DMS 273 (cell line): ENCODE measurements around the gene SLC44A3.

ENCODE experiments used
- DNase-seq: peaks from one replicate; lab custom pipeline; 2025; ENCODE audit not compliant: unreplicated experiment; lab: John Stamatoyannopoulos, UW

The SLC44A3 gene

GRCh38 chr1:94819945-94820746 is at the start of gene SLC44A3:
TSS of gene SLC44A3 (plus strand) at chr1:94820357. CDS start at chr1:94820452, 95 bp downstream.
- DNase-seq: peak; percentile 67

GRCh38 chr1:94772230-94772641 is 47.9 kb upstream of the SLC44A3 start:
- no peak for DNase-seq

GRCh38 chr1:94772845-94773244 is 47.3 kb upstream of the SLC44A3 start:
- DNase-seq: no peak

- DNase-seq: no peak
Measured at GRCh38 chr1:94773296-94773809, 46.8 kb upstream of the SLC44A3 start.

- DNase-seq: no peak
Measured at GRCh38 chr1:94773931-94774422, 46.2 kb upstream of the SLC44A3 start.

GRCh38 chr1:94776474-94776873 is 43.7 kb upstream of the SLC44A3 start:
- DNase-seq: no peak

GRCh38 chr1:94777281-94777680 is 42.9 kb upstream of the SLC44A3 start:
- no peak for DNase-seq

- DNase-seq: no peak
Measured at GRCh38 chr1:94778808-94779207, 41.3 kb upstream of the SLC44A3 start.

- no peak for DNase-seq
Measured at GRCh38 chr1:94783342-94784189, 36.6 kb upstream of the SLC44A3 start.

- DNase-seq: no peak
Measured at GRCh38 chr1:94784190-94784515, 36.0 kb upstream of the SLC44A3 start.

GRCh38 chr1:94787691-94788090 is 32.5 kb upstream of the SLC44A3 start:
- DNase-seq: no peak

- no peak for DNase-seq
Measured at GRCh38 chr1:94790246-94790645, 29.9 kb upstream of the SLC44A3 start.

- no peak for DNase-seq
Measured at GRCh38 chr1:94790670-94791069, 29.5 kb upstream of the SLC44A3 start.

GRCh38 chr1:94792473-94793295 is 27.5 kb upstream of the SLC44A3 start:
- DNase-seq: no peak

GRCh38 chr1:94793296-94793656 is 26.9 kb upstream of the SLC44A3 start:
- DNase-seq: no peak

- no peak for DNase-seq
Measured at GRCh38 chr1:94795434-94795833, 24.7 kb upstream of the SLC44A3 start.

- no peak for DNase-seq
Measured at GRCh38 chr1:94796266-94796665, 23.9 kb upstream of the SLC44A3 start.

- DNase-seq: no peak
Measured at GRCh38 chr1:94797291-94797690, 22.9 kb upstream of the SLC44A3 start.

- DNase-seq: no peak
Measured at GRCh38 chr1:94798054-94798453, 22.1 kb upstream of the SLC44A3 start.

GRCh38 chr1:94798462-94798861 is 21.7 kb upstream of the SLC44A3 start:
- DNase-seq: no peak

GRCh38 chr1:94799206-94799605 is 21.0 kb upstream of the SLC44A3 start:
- DNase-seq: no peak
